HUES48 (cell line): ENCODE measurements around the gene ASH1L.

ENCODE experiments used
- H3K27ac ChIP-seq: one replicate; pipeline ENCODE4 v1.7.0; 2013; ENCODE audit warnings: low read depth, low read length, inconsistent platforms
- H3K27me3 ChIP-seq: 2 replicates; pipeline ENCODE4 v1.6.1; 2013; ENCODE audit warnings: mild to moderate bottlenecking, low read length; ENCODE audit not compliant: control insufficient read depth, insufficient read depth
- H3K36me3 ChIP-seq: 2 replicates; pipeline ENCODE4 v1.6.1; 2013; ENCODE audit warnings: low read length; ENCODE audit not compliant: control insufficient read depth, insufficient read depth
- H3K4me1 ChIP-seq: 2 replicates; pipeline ENCODE4 v1.6.1; 2013; ENCODE audit warnings: mild to moderate bottlenecking, low read length; ENCODE audit not compliant: control insufficient read depth, insufficient read depth
- H3K4me3 ChIP-seq: 2 replicates; pipeline ENCODE4 v1.5.1; 2013; ENCODE audit warnings: mild to moderate bottlenecking, low read depth, low read length
- H3K9ac ChIP-seq: 2 replicates; pipeline ENCODE4 v1.6.1; 2013; ENCODE audit warnings: mild to moderate bottlenecking, low read depth, low read length, moderate library complexity
- H3K9me3 ChIP-seq: 2 replicates; pipeline ENCODE4 v1.6.1; 2013; ENCODE audit warnings: low read length; ENCODE audit not compliant: control insufficient read depth, insufficient read depth

The ASH1L gene

DNA sequence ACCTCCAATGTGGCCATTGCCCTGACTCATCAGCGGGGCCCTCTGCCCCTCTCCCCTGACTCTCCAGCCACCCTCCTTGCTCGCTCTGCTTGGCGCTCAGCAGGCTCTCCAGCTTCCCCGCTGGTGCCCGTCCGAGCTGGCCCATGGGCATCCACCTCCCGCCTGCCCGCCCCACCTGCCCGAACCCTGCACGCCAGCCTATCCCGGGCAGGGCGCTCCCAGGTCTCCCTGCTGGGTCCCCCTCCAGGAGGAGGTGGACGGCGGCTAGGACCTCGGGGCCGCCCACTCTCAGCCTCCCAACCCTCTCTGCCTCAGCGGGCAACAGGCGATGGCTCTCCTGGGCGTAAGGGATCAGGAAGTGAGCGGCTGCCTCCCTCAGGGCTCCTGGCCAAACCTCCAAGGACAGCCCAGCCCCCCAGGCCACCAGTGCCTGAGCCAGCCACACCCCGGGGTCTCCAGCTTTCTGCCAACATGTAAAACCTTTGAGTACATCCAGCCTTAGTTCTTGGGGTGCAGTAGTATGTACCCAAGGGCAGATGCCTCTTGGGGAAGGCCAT is 274.5 kb downstream of the ASH1L start:
- Histone ChIP-seq H3K9ac (no peak overlapping the region), H3K27me3 (peaks cover 3% of the 10 kb centered on the region), H3K4me3 (no peak overlapping the region), H3K9me3 (no peaks in the 10 kb centered on the region), H3K4me1 (no peaks in the 10 kb centered on the region), H3K27ac (no peak overlapping the region), H3K36me3 (no peaks in the 10 kb centered on the region)

DNA sequence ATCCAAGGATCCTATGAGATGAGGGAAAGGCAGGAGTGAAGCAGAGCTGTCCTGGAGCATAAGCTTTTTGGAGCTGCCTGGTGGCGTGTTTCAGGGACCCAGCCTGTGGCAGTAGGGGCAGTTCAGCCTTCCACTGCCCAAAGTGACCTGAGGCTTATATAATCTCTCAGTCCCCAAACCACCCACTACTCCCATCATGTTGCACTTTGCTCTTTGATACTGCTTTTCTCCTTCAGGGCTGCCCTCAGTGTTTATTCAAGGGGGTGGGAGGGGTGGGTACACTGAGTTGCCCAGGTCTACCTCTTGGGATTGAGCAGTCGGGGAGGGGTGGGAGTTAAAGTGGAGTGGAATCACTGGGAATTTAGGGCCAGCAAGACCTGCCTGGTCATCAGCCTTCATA is 276.1 kb downstream of the ASH1L start:
- Histone ChIP-seq H3K4me3 (no peak overlapping the region), H3K9ac (no peak overlapping the region), H3K27me3 (no peaks in the 10 kb centered on the region), H3K4me1 (no peaks in the 10 kb centered on the region), H3K36me3 (no peaks in the 10 kb centered on the region), H3K9me3 (no peaks in the 10 kb centered on the region), H3K27ac (no peak overlapping the region)

DNA sequence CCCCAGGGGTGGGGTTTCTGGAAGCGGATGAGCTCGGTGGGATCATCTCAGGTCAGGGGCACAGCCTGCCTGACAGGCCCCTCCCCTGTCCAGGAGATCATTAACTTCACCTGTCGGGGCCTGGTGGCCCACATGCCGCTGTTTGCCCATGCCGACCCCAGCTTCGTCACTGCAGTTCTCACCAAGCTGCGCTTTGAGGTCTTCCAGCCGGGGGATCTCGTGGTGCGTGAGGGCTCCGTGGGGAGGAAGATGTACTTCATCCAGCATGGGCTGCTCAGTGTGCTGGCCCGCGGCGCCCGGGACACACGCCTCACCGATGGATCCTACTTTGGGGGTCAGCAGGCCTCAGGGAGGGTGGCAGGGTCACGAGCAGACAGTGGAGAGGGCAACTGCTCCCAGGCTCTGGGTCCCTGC is 277.0 kb downstream of the ASH1L start:
- Histone ChIP-seq H3K9ac (no peak overlapping the region), H3K9me3 (no peaks in the 10 kb centered on the region), H3K36me3 (no peaks in the 10 kb centered on the region), H3K27ac (no peak overlapping the region), H3K27me3 (no peaks in the 10 kb centered on the region), H3K4me1 (no peaks in the 10 kb centered on the region), H3K4me3 (no peak overlapping the region)
